COLO668 (cell line): Measurements from ENCODE around the gene OLA1.
"Not testable (repeated sequence)": the region's sequence is repeated elsewhere in the genome, so short reads cannot be mapped to it uniquely, and the experiment has no call there.

Experiments
- DNase-seq: peaks from one replicate; lab custom pipeline; 2025; ENCODE audit not compliant: unreplicated experiment; lab: John Stamatoyannopoulos, UW

OLA1 gene

GRCh38 chr2:174248187-174248997 lies at the start of gene OLA1:
Gene OLA1, minus strand, starts transcription at chr2:174248532. Its CDS starts 1,717 bp downstream, at chr2:174246815.
- peak; percentile 98 for DNase-seq

DNA sequence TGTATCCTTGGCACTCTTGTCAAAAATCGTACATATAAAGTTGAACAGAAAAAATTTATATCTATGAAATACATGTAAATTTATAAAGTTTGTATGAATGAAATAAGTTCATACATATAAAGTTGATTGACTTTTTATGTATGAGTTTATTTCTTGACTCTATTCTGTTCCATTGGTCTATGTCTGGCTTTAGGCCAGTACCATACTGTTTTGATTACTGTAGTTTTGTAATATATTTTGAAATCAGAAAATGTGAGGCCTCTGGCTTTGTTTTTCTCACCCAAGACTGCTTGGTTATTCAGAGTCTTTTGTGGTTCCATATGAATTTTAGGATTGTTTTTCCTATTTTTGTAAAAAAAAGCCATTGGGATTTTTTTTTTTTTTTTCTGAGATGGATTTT lies 44.6 kb upstream of the OLA1 start:
- no peak for DNase-seq

DNA sequence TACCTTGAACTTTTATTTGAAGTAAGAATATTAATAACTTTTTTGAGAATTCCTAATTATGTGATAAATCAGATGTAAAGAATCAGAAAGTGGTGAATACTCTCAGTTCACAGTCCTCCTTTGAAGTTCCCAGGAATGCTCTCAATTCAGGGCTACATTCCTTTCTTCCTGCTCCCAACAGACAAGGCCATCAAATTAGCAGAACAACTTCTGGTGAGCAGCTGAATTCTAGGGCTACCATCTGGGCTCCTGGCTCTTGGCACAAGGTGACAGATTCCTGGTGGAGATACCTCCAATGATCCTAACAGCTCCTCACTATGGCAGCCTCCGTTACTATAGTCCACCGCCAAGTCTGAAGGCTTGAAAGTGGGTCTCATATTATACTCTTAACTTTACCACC lies 37.8 kb upstream of the OLA1 start:
- DNase-seq, result no peak

DNA sequence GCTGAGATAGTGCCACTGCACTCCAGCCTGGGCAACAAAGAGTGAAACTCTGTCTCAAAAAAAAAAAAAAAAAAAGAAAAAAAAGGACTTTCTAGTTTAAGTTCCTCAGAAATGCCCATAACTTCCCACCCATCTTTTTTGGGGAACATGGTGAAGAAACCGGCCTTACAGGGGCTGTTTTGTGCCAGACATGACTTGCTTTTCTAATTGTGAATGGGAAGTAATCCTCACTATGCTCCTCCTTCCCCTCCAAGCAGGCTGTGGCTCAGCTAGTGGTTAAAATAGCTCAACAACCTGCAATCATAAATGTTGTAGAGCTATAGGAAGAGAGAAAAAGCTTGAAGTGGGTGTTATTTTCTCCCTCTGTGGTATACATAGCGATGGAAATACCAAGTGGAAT lies 34.1 kb upstream of the OLA1 start:
- no peak for DNase-seq

DNA sequence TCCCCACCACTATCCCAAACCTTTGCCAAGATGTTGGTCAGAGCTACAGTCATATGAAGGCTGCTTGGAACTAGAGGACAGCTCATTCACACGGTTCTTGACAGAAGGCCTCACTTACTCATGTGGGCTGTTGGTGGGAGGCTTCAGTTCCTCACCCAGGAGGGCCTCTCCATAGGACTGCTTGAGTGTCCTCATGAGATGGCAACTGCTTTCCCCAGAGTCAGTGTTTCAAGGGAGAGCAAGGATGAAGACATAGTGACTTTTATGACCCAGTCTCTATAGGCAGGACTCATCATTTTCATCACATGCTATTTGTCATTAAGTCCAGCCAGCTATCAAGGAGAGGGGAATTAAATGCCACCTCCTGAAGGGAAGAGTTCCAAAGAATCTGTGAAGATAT lies 33.4 kb upstream of the OLA1 start:
- DNase-seq, result no peak

- DNase-seq, result no peak
Observed at GRCh38 chr2:174280596-174280995, 32.3 kb upstream of the OLA1 start.

DNA sequence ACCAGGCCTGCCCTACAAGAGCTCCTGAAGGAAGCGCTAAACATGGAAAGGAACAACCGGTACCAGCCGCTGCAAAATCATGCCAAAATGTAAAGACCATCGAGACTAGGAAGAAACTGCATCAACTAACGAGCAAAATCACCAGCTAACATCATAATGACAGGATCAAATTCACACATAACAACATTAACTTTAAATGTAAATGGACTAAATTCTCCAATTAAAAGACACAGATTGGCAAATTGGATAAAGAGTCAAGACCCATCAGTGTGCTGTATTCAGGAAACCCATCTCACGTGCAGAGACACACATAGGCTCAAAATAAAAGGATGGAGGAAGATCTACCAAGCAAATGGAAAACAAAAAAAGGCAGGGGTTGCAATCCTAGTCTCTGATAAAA lies 21.9 kb upstream of the OLA1 start:
- not testable (repeated sequence) for DNase-seq

GRCh38 chr2:174266288-174266687 lies 18.0 kb upstream of the OLA1 start:
- no peak for DNase-seq

DNA sequence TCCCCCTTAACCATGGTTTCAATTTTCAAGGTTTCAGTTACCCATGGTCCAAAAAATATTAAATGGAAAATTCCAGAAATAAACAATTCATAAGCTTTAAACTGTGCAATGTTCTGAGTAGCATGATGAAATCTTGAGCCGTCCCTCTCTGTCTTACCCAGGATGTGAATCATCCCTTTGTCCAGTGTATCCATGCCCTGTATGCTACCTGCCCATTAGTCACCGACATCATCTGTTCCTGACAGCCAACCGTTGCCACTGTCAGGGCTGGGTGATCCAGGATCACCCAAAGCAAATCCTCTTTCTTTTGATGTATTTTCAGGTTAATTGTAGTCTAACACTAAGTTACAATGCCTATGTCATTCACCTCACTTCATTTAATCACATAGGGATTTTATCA lies 15.7 kb upstream of the OLA1 start:
- no peak for DNase-seq

DNA sequence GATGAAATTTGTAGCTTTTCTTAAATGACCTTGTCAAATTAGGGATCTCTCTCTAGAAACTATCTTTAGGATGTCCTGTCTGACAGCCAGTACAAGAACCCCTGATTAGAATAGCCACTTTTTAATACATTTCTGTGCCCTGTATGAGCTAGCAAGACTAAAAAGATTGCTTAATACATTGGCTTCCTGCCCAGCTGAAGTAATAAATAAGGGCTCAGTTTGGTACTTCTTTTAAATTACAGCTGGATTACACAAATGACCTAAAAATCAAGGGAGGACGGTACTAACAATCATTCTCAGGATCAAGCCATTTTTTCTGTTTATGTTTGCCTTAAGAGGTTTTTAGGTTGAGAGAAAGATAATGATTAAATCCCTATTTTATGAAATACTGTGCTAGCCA lies 11.6 kb upstream of the OLA1 start:
- DNase-seq, result no peak

- no peak for DNase-seq
Observed at GRCh38 chr2:174254267-174254666, 5.9 kb upstream of the OLA1 start.

DNA sequence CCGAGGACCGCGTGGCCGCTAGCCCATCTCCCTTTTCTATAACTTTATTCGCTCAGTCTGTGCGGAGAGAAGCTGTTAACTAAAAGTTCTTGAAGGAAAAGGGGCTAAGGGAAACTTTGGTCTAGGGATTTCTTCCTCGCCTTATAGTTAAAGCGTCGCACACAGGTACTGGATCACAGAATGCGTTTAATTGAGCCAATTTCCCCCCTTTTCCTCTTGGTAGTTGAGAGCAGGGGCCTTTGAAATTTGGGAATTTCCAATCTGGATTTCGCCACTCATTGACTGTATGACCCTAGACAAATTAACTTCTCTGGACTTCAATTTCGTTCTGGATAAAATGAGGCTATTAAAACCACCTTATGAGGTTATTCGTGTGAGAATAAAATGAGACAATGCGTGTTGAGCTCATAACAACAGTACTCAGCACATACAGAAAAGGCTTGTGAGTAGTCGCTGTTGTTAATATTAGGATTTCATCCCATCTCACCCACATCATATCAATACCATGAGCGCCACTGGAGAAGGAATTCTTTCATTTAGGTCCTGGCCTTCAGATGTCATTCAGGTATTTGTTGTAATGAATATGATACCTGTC lies 763 bp upstream of the OLA1 start:
- DNase-seq, result no peak

- no peak for DNase-seq
Observed at GRCh38 chr2:174247474-174248186, 702 bp downstream of the OLA1 start.

- peak; percentile 11 for DNase-seq
Observed at GRCh38 chr2:174246944-174247381, 1.4 kb downstream of the OLA1 start.

DNA sequence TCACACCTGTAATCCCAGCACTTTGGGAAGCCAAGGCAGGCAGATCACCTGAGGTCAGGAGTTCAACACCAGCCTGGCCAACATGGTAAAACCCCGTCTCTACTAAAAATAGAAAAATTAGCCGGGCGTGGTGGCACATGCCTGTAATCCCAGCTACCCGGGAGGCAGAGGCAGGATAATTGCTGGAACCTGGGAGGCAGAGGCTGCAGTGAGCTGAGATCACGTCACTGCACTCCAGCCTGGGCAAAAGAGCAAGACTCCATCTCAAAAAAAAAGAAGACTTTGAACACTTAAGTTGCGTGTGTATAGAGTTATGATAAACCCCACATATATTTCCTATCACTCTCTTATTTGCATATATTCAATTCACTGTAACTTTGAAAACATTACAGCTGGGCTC lies 2.7 kb downstream of the OLA1 start:
- DNase-seq, result not testable (repeated sequence)

DNA sequence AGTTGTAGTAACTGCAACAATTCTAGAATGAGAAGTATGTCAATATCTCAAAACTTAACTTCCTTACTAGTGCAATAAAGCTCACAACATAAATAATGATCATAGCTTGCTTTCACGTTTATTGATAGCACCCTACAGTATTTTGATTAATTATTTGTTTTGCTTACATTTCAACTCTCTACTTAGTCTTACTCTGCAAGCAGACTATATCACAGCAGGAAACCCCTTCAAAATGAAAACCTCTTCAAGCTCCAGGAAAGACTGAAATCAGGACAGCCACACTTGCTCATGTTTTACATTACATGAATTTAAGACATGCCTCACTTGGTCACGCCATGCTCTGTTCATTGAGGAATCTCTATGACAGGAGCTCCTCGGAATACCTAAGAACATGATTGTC lies 3.3 kb downstream of the OLA1 start:
- no peak for DNase-seq

DNA sequence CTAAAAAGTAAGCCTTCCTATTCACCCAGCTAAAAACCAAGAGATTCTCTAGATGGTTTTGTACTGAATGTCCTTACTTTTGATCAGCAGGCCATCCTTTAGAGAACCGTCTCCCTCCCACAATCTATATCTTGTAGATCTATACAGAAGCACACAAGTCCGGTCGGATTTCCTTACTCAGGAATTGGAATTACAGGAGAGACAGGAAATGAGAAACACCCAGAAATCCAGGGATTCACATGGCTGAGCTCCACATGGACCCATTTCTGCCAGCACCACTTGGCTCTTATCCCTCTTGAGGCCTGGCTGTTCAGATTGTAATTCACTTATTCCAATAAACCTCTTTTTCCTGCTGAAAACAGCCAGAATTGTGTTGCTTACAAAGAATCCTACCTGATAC lies 4.5 kb downstream of the OLA1 start:
- no peak for DNase-seq

GRCh38 chr2:174240097-174240496 lies 8.2 kb downstream of the OLA1 start:
- DNase-seq, result no peak

DNA sequence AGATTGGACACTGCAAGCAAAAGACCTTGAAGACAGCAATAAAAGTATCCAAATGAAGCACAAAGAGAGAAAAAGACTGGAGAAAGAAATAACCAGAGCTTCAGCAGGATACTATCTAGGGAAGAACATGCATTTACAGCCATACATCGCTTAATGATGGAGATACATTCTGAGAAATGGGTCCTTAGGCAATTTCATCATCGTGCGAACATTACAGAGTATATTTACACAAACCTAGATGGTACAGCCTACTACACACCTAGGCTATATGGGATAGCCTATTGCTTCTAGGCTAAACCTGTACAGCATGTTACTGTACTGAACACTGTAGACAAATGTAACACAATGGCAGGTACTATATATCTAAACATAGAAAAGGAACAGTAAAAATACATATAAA lies 11.9 kb downstream of the OLA1 start:
- DNase-seq, result no peak

DNA sequence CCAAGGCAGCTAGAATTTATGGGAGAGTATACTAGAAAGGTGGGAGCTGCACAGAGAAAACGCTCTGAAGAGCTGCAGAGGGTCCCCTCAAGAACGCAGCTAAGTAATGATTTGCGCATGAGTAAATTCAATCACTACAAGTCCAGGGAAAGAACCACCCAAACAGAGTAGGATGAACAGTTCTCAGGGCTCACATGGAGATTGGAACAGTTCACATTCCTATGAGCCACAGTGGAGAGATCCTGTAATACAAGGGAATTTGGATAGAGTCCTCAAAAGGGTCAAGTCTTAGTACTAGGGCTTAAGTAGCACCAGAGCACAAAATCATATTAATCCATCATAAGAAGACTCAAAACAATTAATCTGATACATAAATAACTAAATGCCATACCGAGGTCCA lies 12.7 kb downstream of the OLA1 start:
- no peak for DNase-seq

DNA sequence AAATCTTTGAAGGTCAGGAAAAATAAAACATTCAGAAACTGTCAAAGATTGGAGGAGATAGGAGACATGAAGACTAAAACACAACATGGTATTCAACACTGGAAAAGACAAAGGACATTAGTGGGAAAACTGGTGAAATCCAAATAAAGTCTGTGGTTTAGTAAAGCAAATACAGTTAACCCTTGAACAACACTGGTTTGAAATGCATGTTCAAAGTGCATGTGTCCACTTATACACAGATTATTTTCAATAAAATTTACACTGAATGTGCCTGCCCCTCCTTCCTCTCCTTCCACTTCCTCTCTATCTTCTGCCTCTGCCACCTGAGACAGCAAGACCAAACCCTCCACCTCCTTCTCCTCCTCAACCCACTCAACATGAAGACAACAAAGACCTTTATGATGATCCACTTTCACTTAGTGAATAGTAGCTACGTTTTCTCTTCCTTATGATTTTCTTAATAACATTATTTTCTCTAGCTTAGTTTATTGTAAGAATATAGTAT lies 14.5 kb downstream of the OLA1 start:
- DNase-seq, result no peak

DNA sequence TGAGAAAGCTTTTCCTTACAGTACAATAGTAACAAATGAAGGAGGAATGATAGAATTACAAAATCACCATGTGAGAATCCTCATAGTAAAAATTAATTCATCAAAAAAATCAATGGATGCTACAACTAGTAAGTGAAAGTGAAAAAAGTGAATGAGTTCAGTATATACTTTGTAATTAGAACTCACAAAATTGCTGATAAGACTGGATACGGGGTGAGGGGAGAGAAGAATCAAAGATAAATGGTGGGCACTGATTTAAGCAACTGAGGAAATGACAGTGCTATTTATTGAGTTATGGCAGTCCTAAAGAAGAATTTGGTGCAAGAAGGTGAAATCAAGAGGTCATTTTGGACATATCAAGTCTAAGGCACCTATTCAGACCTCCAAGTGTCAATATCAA lies 20.6 kb downstream of the OLA1 start:
- DNase-seq, result no peak
